H1 (cell line): ENCODE measurements around the gene KLF16. TPM values are rescaled to one million over a fixed set of nuclear protein-coding genes. Genes with fewer than 3 reads are reported as not detected.

Experiments used
- CTCF ChIA-PET: fragments of 300-600 bp; sonication (Branson Sonifier 250); formaldehyde crosslinking; loops from one replicate; lab custom pipeline; 2021; ENCODE audit not compliant: partially characterized antibody; lab: Charles Lee
- POLR2A ChIA-PET: fragments of 300-600 bp; sonication (Branson Sonifier 250); formaldehyde crosslinking; loops from one replicate; lab custom pipeline; 2021; ENCODE audit warnings: inconsistent platforms; ENCODE audit not compliant: partially characterized antibody; lab: Charles Lee
- DNase-seq, 2 experiments: peaks; one replicate each; pipeline versions ENCODE4 v3.0.0 to v3.0.0-alpha.2; 2010 to 2022; ENCODE audit warnings: low spot score in 2 of 2, low read depth in 1 of 2, mixed read lengths in 1 of 2
- FAIRE-seq: peaks from 2 replicates; lab custom pipeline; 2011; peaks lifted over from hg19 to GRCh38; lab: Jason Lieb, UNC
- H2AFZ ChIP-seq: 2 replicates; pipeline ENCODE4 v1.8.1; 2012; ENCODE audit warnings: low read length, inconsistent platforms
- H2AK5ac ChIP-seq: 2 replicates; pipeline ENCODE4 v1.6.1; 2013; ENCODE audit warnings: low read depth, low read length
- H2BK120ac ChIP-seq: replicated peaks from 2 replicates; pipeline ENCODE3; 2013; ENCODE audit warnings: low read depth, low read length, inconsistent platforms
- H2BK12ac ChIP-seq: 2 replicates; pipeline ENCODE4 v1.6.1; 2013; ENCODE audit warnings: low read depth, low read length
- H2BK15ac ChIP-seq: 2 replicates; pipeline ENCODE4 v1.6.1; 2013; ENCODE audit warnings: low read length
- H2BK20ac ChIP-seq: 2 replicates; pipeline ENCODE4 v1.6.1; 2013; ENCODE audit warnings: low read length
- H2BK5ac ChIP-seq: 2 replicates; pipeline ENCODE4 v1.6.1; 2013; ENCODE audit warnings: low read depth, low read length
- H3K14ac ChIP-seq: 2 replicates; pipeline ENCODE4 v1.6.1; 2013; ENCODE audit warnings: inconsistent platforms; ENCODE audit not compliant: insufficient read length
- H3K18ac ChIP-seq: 2 replicates; pipeline ENCODE4 v1.6.1; 2013; ENCODE audit warnings: low read length; ENCODE audit errors: extremely low read depth
- H3K23ac ChIP-seq: 2 replicates; pipeline ENCODE4 v1.6.1; 2013; ENCODE audit warnings: inconsistent platforms; ENCODE audit not compliant: insufficient read length
- H3K23me2 ChIP-seq: 2 replicates; pipeline ENCODE4 v1.6.1; 2013; ENCODE audit warnings: low read depth, low read length
- H3K27ac ChIP-seq: 2 replicates; pipeline ENCODE4 v1.6.1; 2011; ENCODE audit warnings: low read depth, low read length, inconsistent platforms
- H3K27me3 ChIP-seq, 4 experiments: replicated peaks in 1 of 4; 1 replicate in 1 of 4; 2 replicates in 3 of 4; pipeline versions ENCODE4 v1.6.1 to v1.8.1; 2011 to 2013; ENCODE audit warnings: low read length in 3 of 4, mild to moderate bottlenecking in 3 of 4, inconsistent platforms in 2 of 4, mixed read lengths in 2 of 4, moderate library complexity in 1 of 4; ENCODE audit not compliant: control insufficient read depth in 3 of 4, insufficient read depth in 3 of 4; ENCODE audit errors: extremely low read depth in 1 of 4
- H3K36me3 ChIP-seq, 4 experiments: 2 replicates each; pipeline versions ENCODE4 v1.6.1 to v1.8.1; 2011 to 2013; ENCODE audit warnings: mild to moderate bottlenecking in 4 of 4, low read length in 3 of 4, moderate library complexity in 2 of 4, control low read depth in 1 of 4, inconsistent platforms in 1 of 4; ENCODE audit not compliant: insufficient read depth in 4 of 4, control insufficient read depth in 2 of 4
- H3K4ac ChIP-seq: replicated peaks from 2 replicates; pipeline ENCODE3; 2013; ENCODE audit warnings: low read length, low read depth, mixed read lengths, inconsistent platforms; ENCODE audit not compliant: insufficient read length
- H3K4me1 ChIP-seq, 4 experiments: replicated peaks in 1 of 4; 1 replicate in 1 of 4; 2 replicates in 3 of 4; pipeline versions ENCODE4 v1.6.1 to v1.8.1; 2011 to 2013; ENCODE audit warnings: low read length in 3 of 4, inconsistent platforms in 2 of 4, mixed read lengths in 1 of 4; ENCODE audit not compliant: insufficient read depth in 4 of 4, control insufficient read depth in 3 of 4
- H3K4me2 ChIP-seq, 2 experiments: 2 replicates each; pipeline versions ENCODE4 v1.6.1 to v1.8.1; 2011 to 2013; ENCODE audit warnings: low read depth in 2 of 2, low read length in 2 of 2, control low read depth in 1 of 2, inconsistent platforms in 1 of 2, mild to moderate bottlenecking in 1 of 2; ENCODE audit not compliant: insufficient read depth in 1 of 2
- H3K4me3 ChIP-seq, 4 experiments: fragments of 200-600, 300-600 bp in 1 of 4; sonication (generic), shearing (Covaris generic), sonication (Bioruptor Twin) in 1 of 4; 2 replicates each; pipeline versions ENCODE4 v1.5.1 to v1.8.1; 2011 to 2016; ENCODE audit warnings: low read length in 4 of 4, low read depth in 3 of 4, control low read depth in 2 of 4, inconsistent platforms in 2 of 4, mild to moderate bottlenecking in 2 of 4, mixed read lengths in 1 of 4, moderate library complexity in 1 of 4; ENCODE audit not compliant: insufficient read depth in 2 of 4; ENCODE audit errors: extremely low read depth in 1 of 4
- H3K56ac ChIP-seq: replicated peaks from 2 replicates; pipeline ENCODE3; 2013; ENCODE audit warnings: low read depth, mild to moderate bottlenecking, mixed read lengths, low read length, inconsistent platforms; ENCODE audit not compliant: insufficient read length
- H3K79me1 ChIP-seq: 2 replicates; pipeline ENCODE4 v1.6.1; 2013; ENCODE audit warnings: low read depth, low read length, control low read depth
- H3K79me2 ChIP-seq, 2 experiments: 2 replicates each; pipeline versions ENCODE4 v1.6.1 to v1.8.1; 2012 to 2013; ENCODE audit warnings: low read length in 2 of 2, mild to moderate bottlenecking in 2 of 2, inconsistent platforms in 1 of 2; ENCODE audit not compliant: insufficient read depth in 2 of 2, control insufficient read depth in 1 of 2
- H3K9ac ChIP-seq, 4 experiments: replicated peaks in 1 of 4; 1 replicate in 1 of 4; 2 replicates in 3 of 4; pipeline versions ENCODE4 v1.6.1 to v1.8.1; 2011 to 2013; ENCODE audit warnings: low read depth in 3 of 4, low read length in 3 of 4, control low read depth in 2 of 4, mild to moderate bottlenecking in 2 of 4, moderate library complexity in 2 of 4, inconsistent platforms in 1 of 4; ENCODE audit errors: extremely low read depth in 1 of 4
- H3K9me3 ChIP-seq, 2 experiments: 2 replicates each; pipeline versions ENCODE4 v1.6.1 to v1.8.1; 2012 to 2013; ENCODE audit warnings: mild to moderate bottlenecking in 2 of 2, moderate library complexity in 2 of 2, control low read depth in 1 of 2, inconsistent platforms in 1 of 2, low read depth in 1 of 2, low read length in 1 of 2, mixed read lengths in 1 of 2; ENCODE audit not compliant: insufficient read depth in 2 of 2
- H4K20me1 ChIP-seq, 2 experiments: replicated peaks in 1 of 2; 2 replicates each; pipeline versions ENCODE3 to v1.8.1; 2011 to 2013; ENCODE audit warnings: inconsistent platforms in 2 of 2, low read length in 2 of 2, mild to moderate bottlenecking in 1 of 2; ENCODE audit not compliant: insufficient read depth in 2 of 2, control insufficient read depth in 1 of 2
- H4K5ac ChIP-seq: 2 replicates; pipeline ENCODE4 v1.6.1; 2013; ENCODE audit warnings: low read length, low read depth, mixed read lengths, inconsistent platforms; ENCODE audit not compliant: insufficient read length
- H4K8ac ChIP-seq: 2 replicates; pipeline ENCODE4 v1.8.0; 2013; ENCODE audit warnings: mild to moderate bottlenecking, moderate library complexity, low read length, inconsistent platforms; ENCODE audit not compliant: insufficient read depth; ENCODE audit errors: extremely low read depth
- H4K91ac ChIP-seq: replicated peaks from 2 replicates; pipeline ENCODE3; 2013; ENCODE audit warnings: low read length, mixed read lengths, inconsistent platforms; ENCODE audit not compliant: insufficient read length
- SP1 ChIP-seq: IDR thresholded peaks from 2 replicates; pipeline ENCODE4 v1.6.1; 2011; ENCODE audit warnings: low read depth, low read length
- USF2 ChIP-seq: IDR thresholded peaks from 2 replicates; pipeline ENCODE4 v1.6.1; 2011; ENCODE audit warnings: low read length, improper control_type of control experiment
- WGBS, 2 experiments: shearing (Covaris generic) in 1 of 2; methylation state at CpG; one replicate each; pipeline versions ENCODE4 v1.1.6 to v1.1.7; 2013 to 2015; ENCODE audit warnings: low lambda C conversion rate in 2 of 2, mixed read lengths in 2 of 2, inconsistent platforms in 1 of 2, low coverage in 1 of 2, missing lambda C conversion rate in 1 of 2; ENCODE audit not compliant: insufficient replicate concordance in 2 of 2, insufficient coverage in 1 of 2, insufficient read length in 1 of 2; ENCODE audit errors: extremely low coverage in 1 of 2, missing lambda C conversion rate in 1 of 2; 5-methylcytosine and 5-hydroxymethylcytosine counted together
- polyA plus RNA-seq, 7 experiments: library from polyadenylated mRNA; depleted of rRNA in 3 of 7; stranded (reverse) in 5 of 7; unstranded in 2 of 7; fragments of >200 nt in 5 of 7; fragments of 200-250 nt in 2 of 7; gene quantifications; 1 replicate in 5 of 7; 2 replicates in 1 of 7; 4 replicates in 1 of 7; pipeline versions ENCODE4 v1.2.1 to v1.2.3, GENCODE V29; 2011 to 2013; ENCODE audit warnings: missing spikeins in 2 of 7, mixed read lengths in 2 of 7
- total RNA-seq: library from RNA; stranded (reverse); fragmentation: NEBNext Ultra II Directional; extraction: Animal tissue kit (Norgen Biotek cat#: 25700); gene quantifications from 2 replicates; pipeline ENCODE4 v1.2.1, GENCODE V29; 2021

KLF16 gene
- total and polyA plus RNA-seq, 2 of the 8 experiments (the other 6 are each of a cell fraction or from before 2014, with no cell fraction given) = 14.3 to 45.9 TPM

GRCh38 chr19:1830568-1830967, 32.8 kb downstream of the KLF16 start:
- Histone ChIP-seq H3K18ac (no peak overlapping the region), H3K4me1 (peaks cover 0 to 14% (median 8%) of the 10 kb centered on the region in 4 experiments; a peak in 6 of 7 replicates), H3K79me1 (peaks cover 13% of the 10 kb centered on the region), H3K27me3 (no peaks in the 10 kb centered on the region), H3K14ac (no peak overlapping the region), H2BK5ac (peak overlapping the region; percentile 44; the same call in 1 of the 2 replicates), H3K4ac (no peak overlapping the region), H2BK20ac (no peak overlapping the region), H4K91ac (no peak overlapping the region), H2BK15ac (no peak overlapping the region), H3K9me3 (no peaks in the 10 kb centered on the region), H2BK120ac (no peak overlapping the region), H3K4me3 (no peak overlapping the region), H3K23me2 (peaks cover 2% of the 10 kb centered on the region; the same call in 1 of the 2 replicates), H3K56ac (no peak overlapping the region), H3K27ac (no peak overlapping the region), H2AFZ (no peak overlapping the region), H3K79me2 (peaks cover 0 to 28% of the 10 kb centered on the region in 2 experiments; a peak in 2 of 4 replicates), H4K8ac (no peak overlapping the region), H3K23ac (no peak overlapping the region), H2BK12ac (0 out of 2 replicates have a peak overlapping the region, but pooled peaks have one; percentile 27), H3K9ac (no peak overlapping the region), H2AK5ac (no peak overlapping the region), H4K5ac (no peak overlapping the region), H3K4me2 (no peak overlapping the region), H4K20me1 (peaks cover 0 to 14% of the 10 kb centered on the region in 2 experiments), H3K36me3 (peaks cover 0 to 9% (median 2%) of the 10 kb centered on the region in 4 experiments; a peak in 1 of 8 replicates)
- 91% methylated on average over 15 of the region's 15 CpGs; no CpG with 5 or more reads in 1 of the 2 experiments for WGBS, 2 experiments
- ChIA-PET POLR2A (interaction anchor here (1.0 to 2.8 kb wide), 3 partner anchors 11 to 16 kb away, joined by 3 to 8 read pairs (median 5); no protein-coding TSS in a partner anchor), CTCF (interaction anchor here (1.2 to 16.5 kb wide), 8 partner anchors 10 to 62 kb away, joined by 4 to 228 read pairs (median 5); no protein-coding TSS in a partner anchor)
- DNase-seq = no peak
- no peak for TF ChIP-seq USF2
- no peak for TF ChIP-seq SP1
- no peak for FAIRE-seq
